ENCODE data around the gene EXO5.
"Not testable (repeated sequence)": the region's sequence is repeated elsewhere in the genome, so short reads cannot be mapped to it uniquely, and the experiment has no call there.

The EXO5 gene

GRCh38 chr1:40553017-40553416 lies 44.5 kb downstream of the EXO5 start:
- no peak for DNase-seq (ENCODE audit: low spot score)

- DNase-seq (ENCODE audit: low spot score), result not testable (repeated sequence)
These were observed 46.2 kb downstream of the EXO5 start for GRCh38 chr1:40554807-40555206.

- no peak for DNase-seq (ENCODE audit: low spot score)
These were observed 47.6 kb downstream of the EXO5 start for GRCh38 chr1:40556121-40556520.

GRCh38 chr1:40558241-40558640 lies 49.7 kb downstream of the EXO5 start:
- not testable (repeated sequence) for DNase-seq (ENCODE audit: low spot score)

DNA sequence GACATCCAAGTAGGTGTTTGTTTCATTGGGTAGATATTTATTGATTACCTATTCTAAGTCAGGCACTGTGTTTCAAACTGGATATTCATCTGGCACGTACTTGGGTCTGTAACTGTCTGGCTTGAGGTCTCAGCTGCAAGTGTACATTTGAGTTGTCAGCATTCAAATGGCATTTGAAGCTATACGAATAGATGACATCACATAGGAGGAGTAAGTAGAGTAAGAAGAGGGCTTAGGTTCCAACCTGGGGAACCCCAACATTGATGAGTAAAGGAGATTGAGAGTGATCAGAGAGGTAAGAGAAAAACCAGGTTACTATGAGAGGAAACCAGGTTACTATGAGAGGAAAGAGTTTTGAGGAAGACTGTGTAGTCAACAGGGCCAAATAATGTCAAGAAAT lies 53.6 kb downstream of the EXO5 start:
- DNase-seq (ENCODE audit: low spot score), result no peak

GRCh38 chr1:40563266-40563665 lies 54.7 kb downstream of the EXO5 start:
- no peak for DNase-seq (ENCODE audit: low spot score)

- DNase-seq (ENCODE audit: low spot score), result no peak
These were observed 55.9 kb downstream of the EXO5 start for GRCh38 chr1:40564506-40564905.

GRCh38 chr1:40564913-40565312 lies 56.3 kb downstream of the EXO5 start:
- DNase-seq (ENCODE audit: low spot score), result no peak

All from HuH-7.5 (cell line).